Upper lobe of right lung (tissue), 1 donor: ENCODE data around the gene HIC1. TPM values are rescaled to one million over a fixed set of nuclear protein-coding genes. Genes with fewer than 3 reads are reported as not detected.
A peak's percentile ranks its signal among the peaks of the same experiment; 100 is the strongest.
"Not testable (repeated sequence)": the region's sequence is repeated elsewhere in the genome, so short reads cannot be mapped to it uniquely, and the experiment has no call there.

Experiments
- ATAC-seq: fragments of 200-7000 bp; cut with Tn5 transposase; one replicate; pipeline ENCODE4 v1.9.1; 2020; ENCODE audit warnings: mild to moderate bottlenecking, moderate library complexity
- DNase-seq: peaks from one replicate; pipeline ENCODE4 v3.0.0-alpha.2; 2020
- H3K27ac ChIP-seq: fragments of 200-600 bp; one replicate; pipeline ENCODE4 v1.8.0; 2022
- H3K27me3 ChIP-seq: fragments of 200-600 bp; one replicate; pipeline ENCODE4 v1.8.0; 2022; ENCODE audit warnings: mild to moderate bottlenecking
- H3K36me3 ChIP-seq: fragments of 200-600 bp; one replicate; pipeline ENCODE4 v1.8.0; 2022
- H3K4me1 ChIP-seq: fragments of 200-600 bp; one replicate; pipeline ENCODE4 v1.8.0; 2022
- H3K4me3 ChIP-seq: fragments of 200-600 bp; one replicate; pipeline ENCODE4 v1.8.0; 2022; ENCODE audit warnings: mild to moderate bottlenecking
- H3K9me3 ChIP-seq: fragments of 200-600 bp; one replicate; pipeline ENCODE4 v1.8.0; 2022
- intact Hi-C: fragments of 100-400 bp; cut with DNase I; formaldehyde crosslinking; loops from one replicate; pipeline ENCODE4 v1.11.0; 2022
- total RNA-seq: library from RNA; stranded (reverse); fragmentation: NEBNext Ultra II Directional; extraction: Animal tissue kit (Norgen Biotek cat#: 25700); gene quantifications from one replicate; pipeline ENCODE4 v1.2.1, GENCODE V29; 2021
- TF ChIP-seq, protein P1 (sequence below): fragments of 200-600 bp; IDR thresholded peaks from one replicate; pipeline ENCODE4 v1.8.0; 2022; ENCODE audit warnings: antibody characterized with exemption
- donor health status: DM: no; HTN: yes; CAD: no; lungs with severe emphysema.

The HIC1 gene
- total RNA-seq, 1 donor from 2014 or later = 20.8 TPM

DNA sequence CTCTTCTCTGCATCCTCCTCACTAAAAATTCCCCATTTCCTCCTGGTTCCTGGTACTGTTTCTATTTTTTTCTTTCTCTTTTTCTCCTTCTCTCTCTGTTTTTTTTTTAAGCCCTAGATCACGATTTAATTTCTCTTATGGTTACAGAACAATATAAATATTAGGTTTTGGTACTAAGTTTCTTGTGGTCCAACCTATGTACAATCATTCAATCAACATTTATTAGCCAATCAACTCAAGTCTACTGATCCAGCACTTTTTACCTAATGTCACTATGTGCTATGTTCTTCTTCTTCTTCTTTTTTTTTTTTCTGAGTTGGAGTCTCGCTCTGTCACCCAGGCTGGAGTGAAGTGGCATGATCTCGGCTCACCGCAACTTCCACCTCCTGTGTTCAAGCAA lies 42.4 kb upstream of the HIC1 start:
- Histone ChIP-seq H3K36me3 (no peaks in the 10 kb centered on the region), H3K4me1 (peaks cover 12% of the 10 kb centered on the region), H3K9me3 (no peaks in the 10 kb centered on the region), H3K4me3 (no peak overlapping the region), H3K27me3 (no peaks in the 10 kb centered on the region), H3K27ac (peak overlapping the region; percentile 66)
- DNase-seq (no peak), ATAC-seq (no peak)
- intact Hi-C loops = no loop called here
- TF ChIP-seq, protein P1, sequence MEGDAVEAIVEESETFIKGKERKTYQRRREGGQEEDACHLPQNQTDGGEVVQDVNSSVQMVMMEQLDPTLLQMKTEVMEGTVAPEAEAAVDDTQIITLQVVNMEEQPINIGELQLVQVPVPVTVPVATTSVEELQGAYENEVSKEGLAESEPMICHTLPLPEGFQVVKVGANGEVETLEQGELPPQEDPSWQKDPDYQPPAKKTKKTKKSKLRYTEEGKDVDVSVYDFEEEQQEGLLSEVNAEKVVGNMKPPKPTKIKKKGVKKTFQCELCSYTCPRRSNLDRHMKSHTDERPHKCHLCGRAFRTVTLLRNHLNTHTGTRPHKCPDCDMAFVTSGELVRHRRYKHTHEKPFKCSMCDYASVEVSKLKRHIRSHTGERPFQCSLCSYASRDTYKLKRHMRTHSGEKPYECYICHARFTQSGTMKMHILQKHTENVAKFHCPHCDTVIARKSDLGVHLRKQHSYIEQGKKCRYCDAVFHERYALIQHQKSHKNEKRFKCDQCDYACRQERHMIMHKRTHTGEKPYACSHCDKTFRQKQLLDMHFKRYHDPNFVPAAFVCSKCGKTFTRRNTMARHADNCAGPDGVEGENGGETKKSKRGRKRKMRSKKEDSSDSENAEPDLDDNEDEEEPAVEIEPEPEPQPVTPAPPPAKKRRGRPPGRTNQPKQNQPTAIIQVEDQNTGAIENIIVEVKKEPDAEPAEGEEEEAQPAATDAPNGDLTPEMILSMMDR = no peak

DNA sequence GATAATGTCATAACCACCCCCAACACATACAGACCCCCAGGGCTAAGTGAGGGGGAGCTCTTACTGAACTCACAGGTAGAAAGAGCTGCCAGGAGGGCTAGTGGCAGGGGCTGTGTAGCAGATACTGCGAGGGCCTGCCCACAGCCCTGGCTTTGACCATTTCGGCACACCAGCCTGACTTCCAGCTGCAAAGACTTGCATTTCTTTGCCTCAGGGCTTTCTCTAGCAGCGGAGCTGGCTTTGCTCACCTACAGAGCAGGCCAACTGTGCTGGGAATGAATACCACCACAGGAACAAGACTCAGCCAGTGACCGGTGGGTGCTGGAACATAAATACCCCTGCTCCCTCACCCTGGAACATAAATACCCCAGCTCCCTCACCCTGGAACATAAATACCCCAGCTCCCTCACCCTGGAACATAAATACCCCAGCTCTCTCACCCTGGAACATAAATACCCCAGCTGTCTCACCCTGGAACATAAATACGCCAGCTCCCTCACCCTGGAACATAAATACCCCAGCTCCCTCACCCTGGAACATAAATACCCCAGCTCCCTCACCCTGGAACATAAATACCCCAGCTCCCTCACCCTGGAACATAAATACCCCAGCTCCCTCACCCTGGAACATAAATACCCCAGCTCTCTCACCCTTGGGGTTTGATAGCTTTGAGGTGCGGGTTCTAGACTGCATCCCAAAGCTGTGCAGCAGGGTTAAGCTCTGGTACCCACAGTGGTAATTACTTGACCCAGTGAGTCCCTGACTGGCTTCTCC lies 41.5 kb upstream of the HIC1 start:
- DNase-seq, H3K27ac ChIP-seq, H3K9me3 ChIP-seq, intact Hi-C loops, H3K36me3 ChIP-seq, H3K27me3 ChIP-seq, ATAC-seq, H3K4me3 ChIP-seq: not testable (repeated sequence)
- peaks cover 12% of the 10 kb centered on the region for H3K4me1 ChIP-seq

DNA sequence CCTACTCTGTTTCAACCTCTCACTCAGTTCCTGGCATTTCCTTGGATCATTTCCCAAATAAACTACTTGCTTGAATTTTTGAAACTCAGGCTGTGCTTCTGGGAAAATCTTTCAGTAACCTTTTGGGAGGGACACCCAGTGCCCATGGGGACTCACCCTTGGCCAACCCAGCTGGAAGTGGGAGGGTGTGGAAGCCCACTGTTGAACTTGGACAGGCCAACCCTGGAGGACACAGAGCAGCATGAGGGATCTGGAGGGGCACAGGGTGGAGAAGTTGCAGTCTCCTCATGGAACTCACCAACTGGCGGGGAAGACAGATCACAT lies 40.9 kb upstream of the HIC1 start:
- ATAC-seq (peak; percentile 53), DNase-seq (no peak)
- TF ChIP-seq, protein P1 = no peak
- Histone ChIP-seq H3K4me1 (peaks cover 12% of the 10 kb centered on the region), H3K9me3 (no peaks in the 10 kb centered on the region), H3K4me3 (no peak overlapping the region), H3K27ac (no peak overlapping the region), H3K27me3 (no peaks in the 10 kb centered on the region), H3K36me3 (no peaks in the 10 kb centered on the region)
- intact Hi-C loops = no loop called here

DNA sequence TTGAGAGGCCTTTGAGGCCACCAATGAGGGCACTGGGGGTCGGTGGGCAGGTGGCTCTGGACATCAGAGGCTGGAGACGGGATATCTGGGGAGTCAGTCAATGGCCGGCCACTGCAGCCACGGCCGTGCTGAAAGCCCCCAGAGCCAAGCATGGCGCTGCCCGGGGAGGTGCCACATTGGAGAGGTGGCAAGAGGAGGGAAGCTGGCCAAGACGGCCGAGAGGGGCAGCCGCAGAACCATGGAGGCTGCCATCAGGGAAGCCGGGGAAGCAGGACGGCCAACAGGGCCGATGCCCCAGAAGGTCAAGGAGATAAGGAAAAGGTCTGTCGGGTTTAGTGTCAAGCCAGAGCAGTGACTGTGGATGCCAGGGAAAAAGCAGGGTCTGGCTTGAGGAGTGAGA lies 39.6 kb upstream of the HIC1 start:
- Histone ChIP-seq H3K4me3 (no peak overlapping the region), H3K27ac (no peak overlapping the region), H3K4me1 (peaks cover 12% of the 10 kb centered on the region), H3K36me3 (no peaks in the 10 kb centered on the region), H3K9me3 (no peaks in the 10 kb centered on the region), H3K27me3 (no peaks in the 10 kb centered on the region)
- TF ChIP-seq, protein P1 = no peak
- intact Hi-C loops = no loop called here
- ATAC-seq (no peak), DNase-seq (no peak)

DNA sequence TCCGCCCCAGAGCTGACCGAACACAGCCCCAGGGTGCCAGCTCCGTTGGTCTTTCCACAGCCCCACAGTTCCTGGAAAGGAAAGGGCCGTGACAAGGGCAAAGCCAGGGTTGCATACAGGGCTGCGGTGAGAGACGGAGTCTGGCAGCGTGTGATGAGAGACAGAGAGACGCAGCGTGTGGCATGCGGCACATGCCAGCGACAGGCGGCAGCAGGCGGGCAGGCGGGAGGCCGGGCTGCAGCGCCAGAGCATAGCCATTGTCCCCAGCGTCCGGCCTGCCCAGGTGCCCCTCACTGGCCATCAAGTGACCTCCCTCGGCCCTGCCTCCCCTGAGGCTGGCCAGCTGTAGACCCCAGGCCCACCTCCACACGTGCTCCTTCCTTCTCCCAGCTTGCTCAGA lies 38.4 kb upstream of the HIC1 start:
- H3K4me3 ChIP-seq = no peak overlapping the region
- TF ChIP-seq, protein P1 = no peak
- no peak overlapping the region for H3K27ac ChIP-seq
- H3K27me3 ChIP-seq = no peaks in the 10 kb centered on the region
- H3K9me3 ChIP-seq = no peaks in the 10 kb centered on the region
- H3K4me1 ChIP-seq = peaks cover 12% of the 10 kb centered on the region
- intact Hi-C loops = no loop called here
- no peaks in the 10 kb centered on the region for H3K36me3 ChIP-seq
- no peak for DNase-seq
- ATAC-seq = no peak

DNA sequence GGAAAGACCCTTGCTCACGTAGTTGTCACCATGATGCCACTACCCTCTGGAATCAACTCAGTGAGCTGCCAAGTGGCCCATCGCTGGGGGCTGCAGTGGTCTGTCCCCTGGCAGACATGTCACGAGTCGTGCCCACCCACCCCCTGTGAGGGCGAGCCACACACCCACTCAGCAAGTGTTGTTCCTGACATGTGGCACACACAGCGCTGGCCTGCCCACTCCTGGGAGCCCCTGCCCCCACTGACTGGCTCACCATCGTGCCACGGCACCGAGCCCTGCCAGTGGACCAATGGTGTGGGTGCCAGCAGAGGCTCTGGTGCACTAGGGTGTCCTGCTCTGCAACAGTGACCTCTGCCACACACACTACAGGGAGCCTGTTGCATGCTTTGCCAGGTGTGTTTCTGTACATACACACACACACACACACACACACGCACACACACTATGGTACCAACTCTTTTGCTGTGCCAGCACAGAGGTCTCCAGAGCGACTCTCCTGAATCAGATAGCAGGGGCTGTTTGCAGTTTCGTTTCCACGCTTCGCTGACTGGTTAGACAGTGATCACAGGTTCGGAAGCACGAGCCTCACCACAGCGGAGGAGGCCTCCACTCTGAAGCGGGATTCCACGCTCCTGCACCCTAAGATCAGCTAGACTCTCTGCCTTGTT lies 37.5 kb upstream of the HIC1 start:
- intact Hi-C loops = no loop called here
- peaks cover 4% of the 10 kb centered on the region for H3K4me1 ChIP-seq
- no peaks in the 10 kb centered on the region for H3K36me3 ChIP-seq
- H3K27me3 ChIP-seq = no peaks in the 10 kb centered on the region
- no peak overlapping the region for H3K27ac ChIP-seq
- H3K9me3 ChIP-seq = no peaks in the 10 kb centered on the region
- DNase-seq (no peak), ATAC-seq (no peak)
- TF ChIP-seq, protein P1 = no peak
- no peak overlapping the region for H3K4me3 ChIP-seq
